Activated T-cell treated with anti-CD3 and anti-CD28 coated beads for 1 hour (primary cell): Measurements from ENCODE around the gene SCNN1B.
"Not testable (repeated sequence)": the region's sequence is repeated elsewhere in the genome, so short reads cannot be mapped to it uniquely, and the experiment has no call there.

Source experiments
- DNase-seq: peaks from one replicate; pipeline ENCODE4 v3.0.0-alpha.2; 2020; ENCODE audit warnings: low read depth

Gene SCNN1B

GRCh38 chr16:23381702-23382101 is 79.6 kb downstream of the SCNN1B start:
- DNase-seq = not testable (repeated sequence)

GRCh38 chr16:23382279-23382678 is 80.2 kb downstream of the SCNN1B start:
- DNase-seq = no peak

- DNase-seq = no peak
Observed at GRCh38 chr16:23383881-23384280, 81.8 kb downstream of the SCNN1B start.

GRCh38 chr16:23384878-23385277 is 82.8 kb downstream of the SCNN1B start:
- DNase-seq = no peak

GRCh38 chr16:23385441-23385840 is 83.3 kb downstream of the SCNN1B start:
- no peak for DNase-seq

GRCh38 chr16:23387666-23388065 is 85.6 kb downstream of the SCNN1B start:
- no peak for DNase-seq

- no peak for DNase-seq
Observed at GRCh38 chr16:23388786-23389185, 86.7 kb downstream of the SCNN1B start.

GRCh38 chr16:23389201-23389600 is 87.1 kb downstream of the SCNN1B start:
- no peak for DNase-seq

- not testable (repeated sequence) for DNase-seq
Observed at GRCh38 chr16:23389936-23390335, 87.8 kb downstream of the SCNN1B start.

GRCh38 chr16:23391381-23392222 is 89.5 kb downstream of the SCNN1B start:
- no peak for DNase-seq

GRCh38 chr16:23392223-23392600 is 90.1 kb downstream of the SCNN1B start:
- DNase-seq = no peak

GRCh38 chr16:23394141-23394831 is 92.2 kb downstream of the SCNN1B start:
- DNase-seq = no peak

- DNase-seq = no peak
Observed at GRCh38 chr16:23395732-23396131, 93.6 kb downstream of the SCNN1B start.

- DNase-seq = no peak
Observed at GRCh38 chr16:23397464-23397863, 95.4 kb downstream of the SCNN1B start.

GRCh38 chr16:23398987-23399805 is 97.1 kb downstream of the SCNN1B start:
- DNase-seq = no peak

GRCh38 chr16:23400447-23400846 is 98.3 kb downstream of the SCNN1B start:
- DNase-seq = not testable (repeated sequence)

GRCh38 chr16:23401139-23401538 is 99.0 kb downstream of the SCNN1B start:
- DNase-seq = no peak

- no peak for DNase-seq
Observed at GRCh38 chr16:23402100-23402499, 100.0 kb downstream of the SCNN1B start.

- no peak for DNase-seq
Observed at GRCh38 chr16:23403547-23403946, 101.4 kb downstream of the SCNN1B start.

GRCh38 chr16:23406024-23406423 is 103.9 kb downstream of the SCNN1B start:
- no peak for DNase-seq

- no peak for DNase-seq
Observed at GRCh38 chr16:23406546-23407240, 104.6 kb downstream of the SCNN1B start.
